IPS-11a (cell line): ENCODE measurements around the gene HSPB6.

Source experiments
- H3K4me3 ChIP-seq: one replicate; pipeline ENCODE4 v1.5.1; 2013; ENCODE audit warnings: low read depth, low read length, control low read depth

The HSPB6 gene

GRCh38 chr19:35717665-35718344, 39.0 kb downstream of the HSPB6 start, which contains the start of gene KMT2B:
Gene KMT2B, plus strand, starts transcription at chr19:35718003. Its CDS starts 16 bp downstream, at chr19:35718019.
- peak within 1 kb of the TSS; percentile 82 for H3K4me3 ChIP-seq

GRCh38 chr19:35716801-35717664, 39.8 kb downstream of the HSPB6 start:
- H3K4me3 ChIP-seq, result peak overlapping the region; percentile 62

GRCh38 chr19:35715981-35716800, 40.6 kb downstream of the HSPB6 start:
- H3K4me3 ChIP-seq, result peak overlapping the region; percentile 62

GRCh38 chr19:35715355-35715809, 41.4 kb downstream of the HSPB6 start:
- H3K4me3 ChIP-seq, result no peak overlapping the region

- H3K4me3 ChIP-seq, result no peak overlapping the region
Measured at GRCh38 chr19:35714601-35715354, 42.1 kb downstream of the HSPB6 start.

- H3K4me3 ChIP-seq, result no peak overlapping the region
Measured at GRCh38 chr19:35713904-35714495, 42.8 kb downstream of the HSPB6 start.

- H3K4me3 ChIP-seq, result no peak overlapping the region
Measured at GRCh38 chr19:35713506-35713850, 43.4 kb downstream of the HSPB6 start.

GRCh38 chr19:35712567-35713505, 44.0 kb downstream of the HSPB6 start:
- no peak overlapping the region for H3K4me3 ChIP-seq

GRCh38 chr19:35710784-35711723, 45.8 kb downstream of the HSPB6 start:
- no peak overlapping the region for H3K4me3 ChIP-seq

- H3K4me3 ChIP-seq, result no peak overlapping the region
Measured at GRCh38 chr19:35708391-35708790, 48.4 kb downstream of the HSPB6 start.
